PFSK-1 (cell line): ENCODE data around the gene GALNT12.

ENCODE experiments used
- FOXP2 ChIP-seq: optimal IDR thresholded peaks from 2 replicates; pipeline ENCODE3; 2011; ENCODE audit warnings: borderline replicate concordance, control low read depth, inconsistent platforms; ENCODE audit not compliant: insufficient read depth; ENCODE audit errors: extremely low read length, extremely low read depth
- POLR2AphosphoS5 ChIP-seq: IDR thresholded peaks from 2 replicates; pipeline ENCODE4 v1.6.1; 2012; ENCODE audit warnings: low read depth, mild to moderate bottlenecking, control low read depth, low read length, moderate library complexity
- SIN3A ChIP-seq: IDR thresholded peaks from 2 replicates; pipeline ENCODE4 v1.6.1; 2012; ENCODE audit warnings: mild to moderate bottlenecking, low read length, moderate library complexity, borderline replicate concordance; ENCODE audit not compliant: insufficient read depth
- TAF1 ChIP-seq: IDR thresholded peaks from 2 replicates; pipeline ENCODE4 v1.6.1; 2012; ENCODE audit warnings: low read length, control low read depth, borderline replicate concordance; ENCODE audit not compliant: insufficient read depth
- TF ChIP-seq, protein P1 (sequence below), 2 experiments: IDR thresholded peaks; 2 replicates each; pipeline versions ENCODE4 v1.6.1 to v1.8.0; 2011 to 2012; ENCODE audit warnings: low read depth in 2 of 2, low read length in 2 of 2, control low read depth in 1 of 2, inconsistent platforms in 1 of 2, mild to moderate bottlenecking in 1 of 2, moderate library complexity in 1 of 2; ENCODE audit not compliant: insufficient read depth in 1 of 2

DNA sequence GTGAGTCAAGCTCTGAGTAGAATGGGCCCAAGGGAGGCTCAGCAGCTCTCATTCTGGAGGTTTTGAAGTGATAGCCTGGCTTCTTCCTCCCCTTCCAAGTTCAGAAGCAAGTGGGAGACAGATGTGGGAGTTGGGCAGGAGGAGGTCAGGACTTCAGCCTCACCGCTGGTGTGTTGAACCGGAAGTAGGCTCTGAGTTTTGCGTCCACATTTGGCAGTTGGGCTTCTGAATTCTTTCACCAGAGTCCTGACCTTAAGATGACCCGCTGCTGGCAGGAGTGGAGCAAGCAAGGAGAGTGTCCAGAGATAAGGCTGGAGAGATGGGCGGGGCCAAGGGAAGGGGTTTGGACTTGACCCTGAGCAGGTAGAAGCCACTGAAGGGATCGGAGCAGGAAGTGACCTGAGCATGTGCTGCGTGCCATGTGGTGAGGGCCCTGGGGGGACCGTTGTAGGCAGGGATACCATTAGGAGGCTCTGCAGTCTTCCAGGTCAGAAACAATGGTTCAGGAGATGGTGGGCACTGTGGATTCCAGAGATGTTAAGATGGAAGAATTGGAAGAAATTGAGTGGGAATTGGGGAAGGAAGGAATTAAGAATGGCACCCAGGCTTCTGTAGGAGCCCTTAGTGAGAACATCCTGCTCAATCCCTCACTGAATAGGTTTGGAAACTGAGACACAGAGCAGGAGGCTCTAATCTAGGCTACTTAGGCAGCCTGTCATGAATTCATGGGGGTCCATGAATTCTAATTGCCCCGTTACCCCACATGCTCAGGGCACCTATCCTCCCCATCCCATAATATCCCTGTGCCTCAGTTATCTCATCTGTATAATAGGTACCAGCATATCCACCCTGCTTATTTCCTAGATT is 25.9 kb downstream of the GALNT12 start:
- no peak for TF ChIP-seq POLR2AphosphoS5
- TF ChIP-seq, protein P1, sequence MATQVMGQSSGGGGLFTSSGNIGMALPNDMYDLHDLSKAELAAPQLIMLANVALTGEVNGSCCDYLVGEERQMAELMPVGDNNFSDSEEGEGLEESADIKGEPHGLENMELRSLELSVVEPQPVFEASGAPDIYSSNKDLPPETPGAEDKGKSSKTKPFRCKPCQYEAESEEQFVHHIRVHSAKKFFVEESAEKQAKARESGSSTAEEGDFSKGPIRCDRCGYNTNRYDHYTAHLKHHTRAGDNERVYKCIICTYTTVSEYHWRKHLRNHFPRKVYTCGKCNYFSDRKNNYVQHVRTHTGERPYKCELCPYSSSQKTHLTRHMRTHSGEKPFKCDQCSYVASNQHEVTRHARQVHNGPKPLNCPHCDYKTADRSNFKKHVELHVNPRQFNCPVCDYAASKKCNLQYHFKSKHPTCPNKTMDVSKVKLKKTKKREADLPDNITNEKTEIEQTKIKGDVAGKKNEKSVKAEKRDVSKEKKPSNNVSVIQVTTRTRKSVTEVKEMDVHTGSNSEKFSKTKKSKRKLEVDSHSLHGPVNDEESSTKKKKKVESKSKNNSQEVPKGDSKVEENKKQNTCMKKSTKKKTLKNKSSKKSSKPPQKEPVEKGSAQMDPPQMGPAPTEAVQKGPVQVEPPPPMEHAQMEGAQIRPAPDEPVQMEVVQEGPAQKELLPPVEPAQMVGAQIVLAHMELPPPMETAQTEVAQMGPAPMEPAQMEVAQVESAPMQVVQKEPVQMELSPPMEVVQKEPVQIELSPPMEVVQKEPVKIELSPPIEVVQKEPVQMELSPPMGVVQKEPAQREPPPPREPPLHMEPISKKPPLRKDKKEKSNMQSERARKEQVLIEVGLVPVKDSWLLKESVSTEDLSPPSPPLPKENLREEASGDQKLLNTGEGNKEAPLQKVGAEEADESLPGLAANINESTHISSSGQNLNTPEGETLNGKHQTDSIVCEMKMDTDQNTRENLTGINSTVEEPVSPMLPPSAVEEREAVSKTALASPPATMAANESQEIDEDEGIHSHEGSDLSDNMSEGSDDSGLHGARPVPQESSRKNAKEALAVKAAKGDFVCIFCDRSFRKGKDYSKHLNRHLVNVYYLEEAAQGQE (IDR thresholded peaks at IDR 0.05; ENCODE audit: insufficient read depth in 1 of 2, low read depth in 2 of 2, low read length in 2 of 2) = no peak
- no peak for TF ChIP-seq SIN3A
- no peak for TF ChIP-seq TAF1
- no peak for TF ChIP-seq FOXP2
